HuH-7 (cell line): ENCODE results near the gene KEAP1.

Experiments
- DNase-seq: peaks from one replicate; pipeline ENCODE4 v3.0.0; 2011; ENCODE audit warnings: low spot score

The KEAP1 gene

GRCh38 chr19:10523135-10523636 is 20.0 kb upstream of the KEAP1 start:
- DNase-seq, result no peak

GRCh38 chr19:10521461-10522171 is 18.5 kb upstream of the KEAP1 start:
- DNase-seq, result no peak

- no peak for DNase-seq
Measured at GRCh38 chr19:10520652-10521318, 17.6 kb upstream of the KEAP1 start.

GRCh38 chr19:10519421-10519820 is 16.3 kb upstream of the KEAP1 start:
- DNase-seq, result no peak

- DNase-seq, result no peak
Measured at GRCh38 chr19:10518444-10519361, 15.5 kb upstream of the KEAP1 start.

- DNase-seq, result peak; percentile 70
Measured at GRCh38 chr19:10517760-10518443, 14.7 kb upstream of the KEAP1 start.

- DNase-seq, result peak; percentile 66
Measured at GRCh38 chr19:10517361-10517759, 14.2 kb upstream of the KEAP1 start, which contains the start of gene S1PR5. Gene S1PR5 (minus strand): TSS chr19:10517447. CDS start chr19:10515011, 2,436 bp downstream.

- no peak for DNase-seq
Measured at GRCh38 chr19:10516671-10517286, 13.6 kb upstream of the KEAP1 start.

- no peak for DNase-seq
Measured at GRCh38 chr19:10516064-10516385, 12.9 kb upstream of the KEAP1 start.

GRCh38 chr19:10514211-10515145 is 11.3 kb upstream of the KEAP1 start:
- no peak for DNase-seq

GRCh38 chr19:10513223-10513622 is 10.1 kb upstream of the KEAP1 start:
- DNase-seq, result no peak

- peak; percentile 51 for DNase-seq
Measured at GRCh38 chr19:10510301-10510802, 7.2 kb upstream of the KEAP1 start.

- DNase-seq, result no peak
Measured at GRCh38 chr19:10508707-10509106, 5.6 kb upstream of the KEAP1 start.

- DNase-seq, result no peak
Measured at GRCh38 chr19:10508036-10508435, 4.9 kb upstream of the KEAP1 start.

- DNase-seq, result peak; percentile 69
Measured at GRCh38 chr19:10505583-10506229, 2.5 kb upstream of the KEAP1 start.

- DNase-seq, result peak; percentile 93
Measured at GRCh38 chr19:10502524-10503001, 593 bp downstream of the KEAP1 start.

- peak; percentile 46 for DNase-seq
Measured at GRCh38 chr19:10501971-10502523, 1.1 kb downstream of the KEAP1 start.

GRCh38 chr19:10500247-10500592 is 2.9 kb downstream of the KEAP1 start:
- DNase-seq, result no peak

GRCh38 chr19:10499550-10500246 is 3.5 kb downstream of the KEAP1 start:
- DNase-seq, result no peak
